Fibroblast of the aortic adventitia (primary cell): Measurements from ENCODE around the gene TUBGCP6. TPM values are rescaled to one million over a fixed set of nuclear protein-coding genes. Genes with fewer than 3 reads are reported as not detected.

Experiments
- DNase-seq: peaks from one replicate; pipeline ENCODE4 v3.0.0-alpha.2; 2010; ENCODE audit warnings: low read depth
- H3K4me3 ChIP-seq: 2 replicates; pipeline ENCODE4 v1.5.1; 2011; ENCODE audit warnings: low read depth, mild to moderate bottlenecking, control low read depth, low read length, moderate library complexity
- total RNA-seq: library from RNA; depleted of rRNA; stranded (reverse); fragments of >200 nt; gene quantifications from 2 replicates; pipeline ENCODE4 v1.2.3, GENCODE V29; 2012; ENCODE audit warnings: low replicate concordance
- TF ChIP-seq, protein P1 (sequence below): IDR thresholded peaks from 2 replicates; pipeline ENCODE4 v1.5.1; 2011; ENCODE audit warnings: mild to moderate bottlenecking, low read length, control low read depth, inconsistent platforms; ENCODE audit not compliant: insufficient read depth

TUBGCP6 gene
- total RNA-seq, 1 donor, result 23.6 TPM

DNA sequence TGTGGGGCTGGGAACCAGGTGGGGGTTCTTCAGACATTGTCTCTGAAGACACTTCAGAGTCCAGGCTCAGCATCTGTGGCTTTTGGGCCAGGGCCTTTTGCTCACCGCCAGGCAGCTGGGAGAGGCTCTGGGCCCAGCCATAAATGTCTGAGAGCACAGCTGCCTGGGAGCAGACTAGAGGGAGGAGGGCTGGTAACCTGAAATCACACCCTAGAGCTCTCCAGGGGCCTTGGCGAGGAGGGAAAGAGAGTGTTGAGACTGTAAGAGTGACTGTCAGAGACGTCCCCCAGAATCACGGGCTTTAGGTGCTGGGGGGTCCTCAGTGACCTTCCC is 55.0 kb downstream of the TUBGCP6 start:
- TF ChIP-seq, protein P1, sequence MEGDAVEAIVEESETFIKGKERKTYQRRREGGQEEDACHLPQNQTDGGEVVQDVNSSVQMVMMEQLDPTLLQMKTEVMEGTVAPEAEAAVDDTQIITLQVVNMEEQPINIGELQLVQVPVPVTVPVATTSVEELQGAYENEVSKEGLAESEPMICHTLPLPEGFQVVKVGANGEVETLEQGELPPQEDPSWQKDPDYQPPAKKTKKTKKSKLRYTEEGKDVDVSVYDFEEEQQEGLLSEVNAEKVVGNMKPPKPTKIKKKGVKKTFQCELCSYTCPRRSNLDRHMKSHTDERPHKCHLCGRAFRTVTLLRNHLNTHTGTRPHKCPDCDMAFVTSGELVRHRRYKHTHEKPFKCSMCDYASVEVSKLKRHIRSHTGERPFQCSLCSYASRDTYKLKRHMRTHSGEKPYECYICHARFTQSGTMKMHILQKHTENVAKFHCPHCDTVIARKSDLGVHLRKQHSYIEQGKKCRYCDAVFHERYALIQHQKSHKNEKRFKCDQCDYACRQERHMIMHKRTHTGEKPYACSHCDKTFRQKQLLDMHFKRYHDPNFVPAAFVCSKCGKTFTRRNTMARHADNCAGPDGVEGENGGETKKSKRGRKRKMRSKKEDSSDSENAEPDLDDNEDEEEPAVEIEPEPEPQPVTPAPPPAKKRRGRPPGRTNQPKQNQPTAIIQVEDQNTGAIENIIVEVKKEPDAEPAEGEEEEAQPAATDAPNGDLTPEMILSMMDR, result no peak
- peak overlapping the region; percentile 63 for H3K4me3 ChIP-seq
- DNase-seq, result peak; percentile 30

DNA sequence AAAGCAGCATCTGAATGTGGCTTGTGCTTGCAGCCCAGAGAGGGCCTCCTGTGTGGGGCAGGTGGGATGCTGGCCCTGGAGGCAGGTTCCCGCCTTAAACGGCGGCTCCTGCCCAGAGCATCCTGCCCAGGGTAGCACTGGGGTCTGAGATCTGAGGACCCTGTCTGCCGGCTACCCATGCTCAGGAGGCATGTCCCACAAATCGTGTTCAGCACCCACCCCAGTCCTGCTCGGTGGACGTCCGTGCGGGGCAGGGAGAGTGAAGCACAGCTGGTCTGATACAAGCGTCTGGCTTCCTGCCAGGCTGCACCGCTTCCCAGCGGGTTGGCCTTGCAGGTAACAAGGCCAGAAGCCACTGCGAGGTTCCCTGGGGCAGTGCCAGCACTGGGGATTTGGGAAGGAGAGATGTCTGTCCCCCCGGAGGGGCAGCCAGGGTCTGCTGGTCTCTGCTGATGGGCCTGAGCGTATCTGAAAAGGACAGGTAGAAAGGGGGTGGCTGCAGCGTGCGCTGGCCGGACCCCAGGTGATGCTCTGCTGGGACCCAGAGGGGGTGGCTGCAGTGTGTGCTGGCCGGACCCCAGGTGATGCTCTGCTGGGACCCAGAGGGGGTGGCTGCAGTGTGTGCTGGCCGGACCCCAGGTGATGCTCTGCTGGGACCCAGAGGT is 55.5 kb downstream of the TUBGCP6 start:
- H3K4me3 ChIP-seq, result no peak overlapping the region
- no peak for DNase-seq
- TF ChIP-seq, protein P1, result no peak

DNA sequence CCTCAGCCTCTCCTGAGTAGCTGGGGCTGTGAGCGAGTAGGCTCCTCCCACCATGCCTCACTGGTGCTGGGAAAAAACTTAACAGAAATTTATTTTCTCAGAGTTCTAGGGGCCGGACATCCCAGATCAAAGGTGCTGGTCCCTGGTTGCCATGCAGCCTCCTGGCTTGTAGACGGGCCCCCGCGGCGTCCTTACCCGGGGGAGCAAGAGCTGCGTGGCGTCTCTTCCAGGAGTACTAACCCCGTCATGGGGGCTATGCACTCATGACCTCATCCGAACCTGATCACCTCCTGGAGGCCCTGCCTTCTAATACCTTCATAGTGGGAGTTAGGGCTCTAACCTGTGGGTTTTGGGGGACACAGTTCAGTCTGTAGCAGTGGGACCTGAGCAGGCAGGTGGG is 56.5 kb downstream of the TUBGCP6 start:
- no peak for DNase-seq
- no peak overlapping the region for H3K4me3 ChIP-seq
- TF ChIP-seq, protein P1, result no peak

DNA sequence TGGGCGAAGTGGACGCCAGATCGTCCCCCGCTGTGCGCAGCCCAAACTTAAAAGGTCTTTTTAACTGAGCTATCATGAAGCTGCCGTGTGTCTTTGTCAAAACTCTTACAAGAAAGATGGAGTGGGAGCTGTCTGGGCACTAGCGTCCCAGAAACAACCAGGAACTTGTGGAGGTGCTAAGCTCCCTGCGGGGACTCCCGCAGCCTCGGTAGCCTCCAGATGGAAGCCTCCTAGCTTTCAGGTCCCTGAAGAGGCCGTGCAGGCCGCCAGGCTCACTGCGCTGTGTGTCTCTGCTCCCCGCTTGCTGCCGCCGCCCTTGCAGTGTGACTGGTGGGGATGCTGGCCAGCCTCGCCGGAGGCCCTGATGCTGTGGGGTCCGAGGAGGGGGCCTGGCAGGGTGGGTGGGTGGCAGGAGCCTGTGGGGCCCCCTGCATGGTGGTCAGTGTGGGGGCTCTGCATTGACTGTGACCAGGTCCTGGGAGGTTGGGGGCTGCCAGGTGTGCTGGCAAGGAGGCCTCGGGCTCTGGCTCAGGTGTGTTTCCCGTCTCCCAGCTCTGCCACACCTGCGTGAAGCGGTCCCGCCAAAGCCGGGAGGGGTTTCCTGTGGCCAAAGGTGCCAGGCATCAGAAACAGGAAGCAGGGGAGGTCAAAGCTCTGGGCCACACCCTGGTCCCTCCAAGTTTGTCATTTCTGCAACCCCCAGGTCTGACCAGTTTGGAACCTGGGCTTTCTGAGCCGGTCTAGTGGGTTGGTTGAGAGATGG is 57.9 kb downstream of the TUBGCP6 start:
- peak overlapping the region; percentile 72 for H3K4me3 ChIP-seq
- peak; percentile 35 for DNase-seq
- TF ChIP-seq, protein P1, result no peak

- no peak for DNase-seq
- H3K4me3 ChIP-seq, result peak overlapping the region; percentile 72
- TF ChIP-seq, protein P1, result no peak
These were observed 58.6 kb downstream of the TUBGCP6 start for GRCh38 chr22:50186181-50186714.

GRCh38 chr22:50185375-50186087 is 59.3 kb downstream of the TUBGCP6 start, which contains the start of gene TRABD:
TSS of gene TRABD (plus strand) at chr22:50185913. CDS start at chr22:50193061, 7,148 bp downstream.
- DNase-seq, result peak; percentile 82
- TF ChIP-seq, protein P1, result no peak
- peak within 1 kb of the TSS; percentile 72 for H3K4me3 ChIP-seq
